ENCODE results near the gene MOB2. TPM values are rescaled to one million over a fixed set of nuclear protein-coding genes. Genes with fewer than 3 reads are reported as not detected.

The MOB2 gene
- total RNA-seq, 2 experiments from 2014 or later, result 13.2 to 14.0 TPM

DNA sequence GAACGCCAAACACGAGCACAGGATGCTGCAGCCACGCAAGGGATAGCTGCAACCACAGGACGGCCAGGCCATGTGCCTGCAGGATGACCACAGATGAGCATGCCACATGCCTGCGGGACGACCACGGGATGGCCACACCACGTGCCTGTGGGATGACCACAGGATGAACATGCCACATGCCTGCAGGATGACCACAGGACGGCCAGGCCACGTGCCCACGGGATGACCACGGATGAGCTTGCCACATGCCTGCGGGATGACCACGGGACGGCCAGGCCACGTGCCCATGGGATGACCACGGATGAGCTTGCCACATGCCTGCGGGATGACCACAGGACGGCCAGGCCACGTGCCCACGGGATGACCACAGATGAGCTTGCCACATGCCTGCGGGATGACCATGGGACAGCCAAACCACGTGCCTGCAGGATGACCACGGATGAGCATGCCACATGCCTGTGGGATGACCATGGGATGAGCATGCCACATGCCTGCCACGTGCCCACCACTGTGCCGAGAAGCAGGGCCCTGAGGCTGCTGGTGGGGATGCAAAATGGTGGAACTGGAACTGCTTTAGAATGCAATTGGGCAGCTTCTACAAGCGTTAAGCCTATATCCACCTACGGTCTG, 12.8 kb upstream of the MOB2 start:
- ChIA-PET POLR2A (no interaction called here), CTCF (no interaction called here)
- Mint-ChIP-seq H3K27ac (no peak overlapping the region), H3K9me3 (no peaks in the 10 kb centered on the region), H3K4me1 (ENCODE audit: low read depth) (peaks cover 40% of the 10 kb centered on the region), H3K36me3 (ENCODE audit: low read depth) (peaks cover 16% of the 10 kb centered on the region), H3K27me3 (no peaks in the 10 kb centered on the region), H3K4me3 (no peak overlapping the region)
- ATAC-seq (no peak), DNase-seq (no peak)
- intact Hi-C loops (cut with micrococcal nuclease), result no loop called here
- TF ChIP-seq, protein P1, sequence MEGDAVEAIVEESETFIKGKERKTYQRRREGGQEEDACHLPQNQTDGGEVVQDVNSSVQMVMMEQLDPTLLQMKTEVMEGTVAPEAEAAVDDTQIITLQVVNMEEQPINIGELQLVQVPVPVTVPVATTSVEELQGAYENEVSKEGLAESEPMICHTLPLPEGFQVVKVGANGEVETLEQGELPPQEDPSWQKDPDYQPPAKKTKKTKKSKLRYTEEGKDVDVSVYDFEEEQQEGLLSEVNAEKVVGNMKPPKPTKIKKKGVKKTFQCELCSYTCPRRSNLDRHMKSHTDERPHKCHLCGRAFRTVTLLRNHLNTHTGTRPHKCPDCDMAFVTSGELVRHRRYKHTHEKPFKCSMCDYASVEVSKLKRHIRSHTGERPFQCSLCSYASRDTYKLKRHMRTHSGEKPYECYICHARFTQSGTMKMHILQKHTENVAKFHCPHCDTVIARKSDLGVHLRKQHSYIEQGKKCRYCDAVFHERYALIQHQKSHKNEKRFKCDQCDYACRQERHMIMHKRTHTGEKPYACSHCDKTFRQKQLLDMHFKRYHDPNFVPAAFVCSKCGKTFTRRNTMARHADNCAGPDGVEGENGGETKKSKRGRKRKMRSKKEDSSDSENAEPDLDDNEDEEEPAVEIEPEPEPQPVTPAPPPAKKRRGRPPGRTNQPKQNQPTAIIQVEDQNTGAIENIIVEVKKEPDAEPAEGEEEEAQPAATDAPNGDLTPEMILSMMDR (IDR thresholded peaks at IDR 0.05), result no peak

DNA sequence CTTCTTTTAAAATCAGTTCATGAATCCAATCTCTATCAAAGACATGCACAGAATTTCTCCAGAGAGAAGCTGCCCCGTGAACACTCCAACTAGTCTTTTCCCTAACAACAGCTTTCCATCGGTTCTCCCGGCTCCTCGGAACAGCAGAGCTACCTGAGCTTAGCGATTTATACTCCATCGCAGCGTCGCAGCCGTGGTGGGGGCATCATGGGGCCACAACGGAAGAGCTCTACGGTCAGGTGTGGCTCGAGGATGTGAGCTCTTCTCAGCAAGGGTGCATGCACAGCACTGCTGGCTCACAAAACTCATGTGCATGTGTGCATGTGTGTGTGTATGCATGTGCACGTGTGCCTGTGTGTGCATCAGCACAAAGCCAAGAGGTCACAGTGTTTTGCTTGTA, 11.7 kb upstream of the MOB2 start:
- H3K27ac Mint-ChIP-seq, result no peak overlapping the region
- CTCF ChIA-PET, result interaction anchor here (0.8 kb wide), 1 partner anchor 76 kb away, joined by 4 read pairs; no protein-coding TSS in a partner anchor
- ATAC-seq (no peak), DNase-seq (no peak)
- TF ChIP-seq, protein P1 (IDR thresholded peaks at IDR 0.05), result no peak
- H3K27me3 Mint-ChIP-seq, result no peaks in the 10 kb centered on the region
- intact Hi-C loops (cut with micrococcal nuclease), result no loop called here
- H3K36me3 Mint-ChIP-seq (ENCODE audit: low read depth), result peaks cover 16% of the 10 kb centered on the region
- no peaks in the 10 kb centered on the region for H3K9me3 Mint-ChIP-seq
- H3K4me3 Mint-ChIP-seq, result no peak overlapping the region
- POLR2A ChIA-PET, result no interaction called here
- H3K4me1 Mint-ChIP-seq (ENCODE audit: low read depth), result peaks cover 45% of the 10 kb centered on the region

DNA sequence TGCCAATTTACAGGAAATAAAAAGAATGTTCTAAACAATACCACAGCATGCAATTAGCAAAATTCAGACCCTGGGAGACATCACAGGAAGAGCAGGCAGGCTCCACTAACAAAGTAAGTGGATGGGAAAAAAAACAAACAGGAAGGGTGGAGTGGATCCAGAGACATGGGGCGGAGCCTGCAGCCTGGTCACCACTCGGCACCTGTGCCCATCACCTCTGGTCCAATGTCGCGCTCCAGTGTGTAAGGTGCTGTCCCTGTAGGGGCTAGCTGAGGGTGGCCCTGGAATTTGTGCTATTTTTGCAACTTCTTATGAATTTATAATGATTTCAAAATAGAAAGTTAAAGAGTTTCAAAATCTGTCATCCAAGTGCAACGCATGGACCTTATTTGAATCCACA, 11.0 kb upstream of the MOB2 start:
- H3K27ac Mint-ChIP-seq, result no peak overlapping the region
- peaks cover 49% of the 10 kb centered on the region for H3K4me1 Mint-ChIP-seq (ENCODE audit: low read depth)
- no peaks in the 10 kb centered on the region for H3K9me3 Mint-ChIP-seq
- no peak overlapping the region for H3K4me3 Mint-ChIP-seq
- ATAC-seq (no peak), DNase-seq (no peak)
- no peaks in the 10 kb centered on the region for H3K27me3 Mint-ChIP-seq
- peaks cover 16% of the 10 kb centered on the region for H3K36me3 Mint-ChIP-seq (ENCODE audit: low read depth)
- TF ChIP-seq, protein P1 (IDR thresholded peaks at IDR 0.05), result no peak
- ChIA-PET POLR2A (no interaction called here), CTCF (no interaction called here)
- intact Hi-C loops (cut with micrococcal nuclease), result no loop called here

DNA sequence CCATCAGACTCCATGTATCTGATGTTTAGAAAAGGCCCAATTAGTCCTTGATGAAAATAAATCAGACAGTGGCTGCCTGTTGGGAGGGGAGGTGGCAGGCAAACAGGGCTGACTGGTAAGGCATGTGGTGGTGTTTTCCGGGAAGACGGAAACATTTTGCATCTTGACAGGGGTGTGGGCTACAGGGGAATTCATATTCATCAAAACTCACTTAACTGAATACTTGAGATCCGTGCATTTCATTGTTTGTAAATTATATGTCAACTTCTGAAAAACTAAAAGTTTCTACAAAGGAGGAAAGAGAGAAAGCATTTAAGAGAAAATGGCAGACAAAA, 10.1 kb upstream of the MOB2 start:
- CTCF ChIA-PET, result interaction anchor here (1.0 kb wide), 1 partner anchor 78 kb away, joined by 3 read pairs; no protein-coding TSS in a partner anchor
- H3K4me3 Mint-ChIP-seq, result no peak overlapping the region
- ATAC-seq, result no peak
- H3K4me1 Mint-ChIP-seq (ENCODE audit: low read depth), result peaks cover 53% of the 10 kb centered on the region
- H3K27me3 Mint-ChIP-seq, result no peaks in the 10 kb centered on the region
- DNase-seq, result no peak
- peaks cover 16% of the 10 kb centered on the region for H3K36me3 Mint-ChIP-seq (ENCODE audit: low read depth)
- H3K9me3 Mint-ChIP-seq, result no peaks in the 10 kb centered on the region
- TF ChIP-seq, protein P1 (IDR thresholded peaks at IDR 0.05), result no peak
- peak overlapping the region; percentile 17 for H3K27ac Mint-ChIP-seq
- POLR2A ChIA-PET, result no interaction called here
- intact Hi-C loops (cut with micrococcal nuclease), result no loop called here

DNA sequence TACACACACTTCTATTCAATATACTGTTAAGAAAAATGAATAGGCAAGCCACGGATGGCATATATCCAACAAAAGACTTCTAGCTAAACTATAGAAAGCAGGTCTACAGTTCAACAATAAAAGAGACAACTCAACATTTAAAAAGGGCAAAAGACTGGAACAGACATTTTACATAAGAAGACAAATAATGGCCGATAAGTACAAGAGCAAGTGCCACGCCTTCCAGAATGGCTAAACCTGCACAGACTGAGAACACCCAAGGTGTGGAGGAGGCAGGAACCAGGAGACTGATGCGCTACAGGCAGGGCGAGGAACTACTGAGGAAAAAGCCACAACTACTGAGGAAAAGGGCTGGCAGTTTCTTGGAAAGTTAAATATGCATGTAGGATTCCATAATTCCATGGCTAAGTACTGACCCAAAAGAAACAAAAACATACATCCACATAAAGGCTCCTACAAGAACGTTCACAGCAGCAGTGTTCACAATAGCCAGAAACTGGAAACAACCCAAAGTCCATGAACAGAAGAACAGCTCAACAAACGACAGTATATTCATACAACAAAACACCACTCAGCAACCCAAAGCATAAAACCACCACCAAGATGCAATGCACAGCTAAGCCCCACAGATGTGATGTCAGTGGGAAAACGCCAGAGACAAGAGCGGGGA, 9.6 kb upstream of the MOB2 start:
- H3K9me3 Mint-ChIP-seq, result no peaks in the 10 kb centered on the region

More for the DNA sequence above, 9.6 kb upstream of the MOB2 start:
- TF ChIP-seq, protein P1 (IDR thresholded peaks at IDR 0.05), result no peak
- DNase-seq, result no peak
- ChIA-PET CTCF (interaction anchor here (1.0 to 1.1 kb wide), 2 partner anchors 18 to 79 kb away, joined by 3 to 4 read pairs; no protein-coding TSS in a partner anchor), POLR2A (no interaction called here)
- H3K27ac Mint-ChIP-seq, result no peak overlapping the region
- H3K27me3 Mint-ChIP-seq, result no peaks in the 10 kb centered on the region
- no peak overlapping the region for H3K4me3 Mint-ChIP-seq
- intact Hi-C loops (cut with micrococcal nuclease), result no loop called here
- H3K36me3 Mint-ChIP-seq (ENCODE audit: low read depth), result peaks cover 16% of the 10 kb centered on the region
- no peak for ATAC-seq
- H3K4me1 Mint-ChIP-seq (ENCODE audit: low read depth), result peaks cover 52% of the 10 kb centered on the region
